ENCODE data around the gene TIMM9.

DNA sequence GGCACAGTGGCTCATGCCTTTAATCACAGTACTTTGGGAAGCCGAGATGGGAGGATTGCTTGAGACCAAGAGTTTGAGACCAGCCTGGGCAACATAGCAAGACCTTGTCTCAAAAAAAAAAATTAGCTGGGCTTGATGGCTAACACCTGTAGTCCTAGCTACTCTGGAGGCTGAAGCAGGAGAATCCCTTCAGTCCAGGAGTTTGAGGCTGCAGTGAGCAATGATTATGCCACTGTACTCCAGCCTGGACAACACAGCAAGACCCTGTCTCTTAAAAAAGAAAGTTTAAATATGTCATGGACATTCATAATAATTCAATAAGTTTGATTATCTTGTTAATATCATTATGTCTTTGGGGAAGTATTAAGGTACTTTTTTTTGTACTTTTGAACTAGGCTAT is 39.1 kb upstream of the TIMM9 start:
- TF ChIP-seq, protein P1, sequence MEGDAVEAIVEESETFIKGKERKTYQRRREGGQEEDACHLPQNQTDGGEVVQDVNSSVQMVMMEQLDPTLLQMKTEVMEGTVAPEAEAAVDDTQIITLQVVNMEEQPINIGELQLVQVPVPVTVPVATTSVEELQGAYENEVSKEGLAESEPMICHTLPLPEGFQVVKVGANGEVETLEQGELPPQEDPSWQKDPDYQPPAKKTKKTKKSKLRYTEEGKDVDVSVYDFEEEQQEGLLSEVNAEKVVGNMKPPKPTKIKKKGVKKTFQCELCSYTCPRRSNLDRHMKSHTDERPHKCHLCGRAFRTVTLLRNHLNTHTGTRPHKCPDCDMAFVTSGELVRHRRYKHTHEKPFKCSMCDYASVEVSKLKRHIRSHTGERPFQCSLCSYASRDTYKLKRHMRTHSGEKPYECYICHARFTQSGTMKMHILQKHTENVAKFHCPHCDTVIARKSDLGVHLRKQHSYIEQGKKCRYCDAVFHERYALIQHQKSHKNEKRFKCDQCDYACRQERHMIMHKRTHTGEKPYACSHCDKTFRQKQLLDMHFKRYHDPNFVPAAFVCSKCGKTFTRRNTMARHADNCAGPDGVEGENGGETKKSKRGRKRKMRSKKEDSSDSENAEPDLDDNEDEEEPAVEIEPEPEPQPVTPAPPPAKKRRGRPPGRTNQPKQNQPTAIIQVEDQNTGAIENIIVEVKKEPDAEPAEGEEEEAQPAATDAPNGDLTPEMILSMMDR (IDR thresholded peaks at IDR 0.05; ENCODE audit: low read depth, low read length), result no peak
- TF ChIP-seq EZH2phosphoT487 (IDR thresholded peaks at IDR 0.05; ENCODE audit: low read depth), result no peak

Measured in OCI-LY3 (cell line).